Activated CD8-positive, alpha-beta memory T cell treated with anti-CD3 and anti-CD28 coated beads for 24 hours (primary cell): Measurements from ENCODE around the gene CEP83.
"Not testable (repeated sequence)": the region's sequence is repeated elsewhere in the genome, so short reads cannot be mapped to it uniquely, and the experiment has no call there.

ENCODE experiments used
- DNase-seq: peaks from one replicate; pipeline ENCODE4 v3.0.0-alpha.2; 2020

The CEP83 gene

DNA sequence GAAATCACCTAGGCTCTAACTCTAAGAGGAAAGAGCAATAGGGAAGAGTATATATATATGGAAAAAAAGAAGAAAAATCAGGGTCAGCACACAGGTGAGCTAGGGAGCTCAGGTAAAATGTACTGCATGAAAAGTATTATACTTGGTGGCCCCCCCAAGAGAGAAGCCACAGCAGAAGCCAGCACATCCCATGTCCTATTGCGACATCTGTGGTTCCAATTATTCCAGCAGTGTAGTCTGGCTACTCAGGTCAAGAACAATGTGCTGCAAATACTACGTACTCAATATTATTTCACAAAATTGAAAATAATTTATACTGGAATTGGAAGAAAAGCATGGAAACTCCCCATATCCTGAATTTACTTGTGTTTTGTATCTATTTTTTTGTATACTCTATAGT, 85.5 kb downstream of the CEP83 start:
- no peak for DNase-seq

DNA sequence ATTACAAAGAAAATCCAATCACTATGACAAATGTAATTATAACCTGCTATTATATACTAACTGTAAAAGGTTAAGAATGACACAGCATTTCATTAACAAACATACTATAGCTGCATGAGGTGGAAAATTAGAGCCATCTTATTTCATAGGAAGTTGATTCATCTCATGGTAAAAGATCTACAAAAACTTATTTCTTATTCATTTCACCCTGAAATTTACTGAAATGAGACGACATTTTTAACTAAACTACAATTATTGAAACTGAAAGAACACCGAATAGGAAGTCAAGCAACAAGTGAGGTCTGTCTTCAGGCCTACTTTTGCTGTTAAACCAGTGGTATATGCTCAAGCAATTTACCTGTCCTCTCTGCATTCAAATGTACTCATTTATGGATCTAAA, 87.2 kb downstream of the CEP83 start:
- DNase-seq = no peak

DNA sequence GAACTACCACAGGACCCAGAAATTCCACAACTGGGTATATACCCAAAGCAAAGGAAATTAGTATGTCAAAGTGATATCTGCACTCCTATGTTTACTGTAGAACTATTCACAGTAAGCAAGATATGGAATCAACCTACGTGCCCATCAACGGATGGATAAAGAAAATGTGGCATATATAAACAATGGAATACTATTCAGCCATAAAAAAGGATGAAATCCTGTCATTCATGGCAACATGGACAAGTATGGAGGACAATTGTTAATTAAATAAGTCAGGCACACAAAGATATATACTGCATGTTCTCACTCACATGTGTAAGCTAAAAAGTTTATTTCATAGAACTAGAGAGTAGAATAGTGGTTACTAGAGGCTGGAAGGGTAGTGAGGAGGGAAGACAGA, 97.0 kb downstream of the CEP83 start:
- DNase-seq = no peak

DNA sequence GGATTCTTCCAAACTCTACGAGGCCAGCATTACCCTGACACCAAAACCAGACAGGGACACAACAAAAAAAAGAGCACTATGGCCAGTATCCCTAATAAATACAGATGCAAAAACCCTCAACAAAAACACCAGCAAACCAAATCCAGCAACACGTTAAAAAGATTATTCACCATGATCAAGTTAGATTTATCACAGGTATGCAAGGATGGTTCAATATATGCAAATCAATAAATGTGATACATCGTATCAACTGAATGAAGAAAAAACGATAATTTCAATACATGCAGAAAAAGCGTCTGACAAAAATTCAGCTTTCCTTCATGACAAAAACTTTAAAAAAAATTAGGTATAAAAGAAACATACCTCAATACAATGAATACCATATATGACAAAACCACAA, 99.9 kb downstream of the CEP83 start:
- DNase-seq = no peak

DNA sequence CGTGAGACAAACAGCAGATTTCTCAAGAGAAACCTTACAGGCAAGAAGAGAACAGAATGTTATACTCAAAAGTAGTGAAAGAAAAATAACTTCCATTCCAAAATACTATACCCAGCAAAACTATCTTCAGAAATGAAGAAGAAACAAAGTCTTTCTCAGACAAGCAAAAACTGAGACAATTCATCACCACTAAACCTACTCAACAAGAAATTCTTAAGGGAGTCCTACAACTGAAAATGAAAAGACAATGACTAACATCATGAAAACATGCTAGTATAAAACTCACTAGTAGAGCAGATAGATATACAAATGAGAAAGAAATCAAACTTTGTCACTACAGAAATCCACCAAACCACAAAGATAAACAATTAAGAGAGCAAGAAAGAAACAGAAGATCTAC, 106.5 kb downstream of the CEP83 start:
- DNase-seq = no peak

DNA sequence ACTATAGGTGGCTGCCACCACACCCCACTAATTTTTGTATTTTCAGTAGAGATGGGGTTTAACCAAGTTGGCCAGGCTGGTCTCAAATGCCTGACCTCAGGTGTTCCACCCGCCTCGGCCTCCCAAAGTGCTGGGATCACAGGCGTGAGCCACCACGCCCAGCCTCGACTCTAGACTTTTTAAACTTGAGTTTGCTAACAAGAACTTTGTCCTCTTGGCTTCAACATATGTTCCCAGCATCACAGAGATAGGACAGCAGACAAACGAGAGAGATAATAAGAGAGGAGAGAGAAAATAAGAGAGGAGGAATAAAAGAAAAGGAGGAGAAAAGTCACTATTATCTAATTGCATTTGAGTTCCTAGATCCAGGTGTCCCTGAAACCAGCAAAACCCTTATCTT, 119.1 kb downstream of the CEP83 start:
- DNase-seq = no peak

DNA sequence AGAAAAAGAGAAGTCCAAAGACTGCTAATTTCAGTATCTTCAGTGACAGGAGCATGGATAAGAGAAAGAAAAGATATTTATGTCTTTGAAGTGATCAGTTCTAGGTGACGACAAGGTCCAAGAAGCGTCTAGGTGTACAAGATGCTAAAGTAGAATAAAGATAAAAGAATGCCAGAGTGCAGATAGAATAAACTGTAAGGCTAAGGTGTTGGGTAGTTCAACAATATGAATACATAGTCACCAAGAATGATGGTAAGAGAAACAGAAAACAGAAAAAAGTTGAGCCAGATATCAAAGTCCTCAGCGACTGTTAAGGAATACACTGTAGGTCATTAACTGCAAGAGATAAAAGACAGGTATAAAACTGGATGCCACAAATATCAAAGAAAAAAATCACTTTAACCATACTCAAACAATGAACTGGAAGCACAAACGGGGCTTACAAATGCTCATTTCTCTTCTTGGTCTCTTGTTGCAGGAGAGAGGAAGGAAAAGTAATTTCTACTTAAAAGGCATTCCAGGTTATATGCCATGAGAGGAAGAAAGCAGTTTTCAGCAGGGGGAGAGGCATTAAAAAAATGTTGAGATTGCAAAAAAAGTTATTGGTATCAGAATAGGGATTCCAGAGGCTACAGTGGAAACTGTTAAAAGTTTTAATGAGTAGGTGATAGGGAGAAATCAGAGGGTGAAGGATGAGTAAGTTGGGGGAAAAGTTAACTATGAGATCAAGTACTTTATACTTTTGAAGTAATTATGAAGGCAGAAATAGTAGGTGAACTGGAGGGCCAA, 121.5 kb downstream of the CEP83 start:
- DNase-seq = no peak

DNA sequence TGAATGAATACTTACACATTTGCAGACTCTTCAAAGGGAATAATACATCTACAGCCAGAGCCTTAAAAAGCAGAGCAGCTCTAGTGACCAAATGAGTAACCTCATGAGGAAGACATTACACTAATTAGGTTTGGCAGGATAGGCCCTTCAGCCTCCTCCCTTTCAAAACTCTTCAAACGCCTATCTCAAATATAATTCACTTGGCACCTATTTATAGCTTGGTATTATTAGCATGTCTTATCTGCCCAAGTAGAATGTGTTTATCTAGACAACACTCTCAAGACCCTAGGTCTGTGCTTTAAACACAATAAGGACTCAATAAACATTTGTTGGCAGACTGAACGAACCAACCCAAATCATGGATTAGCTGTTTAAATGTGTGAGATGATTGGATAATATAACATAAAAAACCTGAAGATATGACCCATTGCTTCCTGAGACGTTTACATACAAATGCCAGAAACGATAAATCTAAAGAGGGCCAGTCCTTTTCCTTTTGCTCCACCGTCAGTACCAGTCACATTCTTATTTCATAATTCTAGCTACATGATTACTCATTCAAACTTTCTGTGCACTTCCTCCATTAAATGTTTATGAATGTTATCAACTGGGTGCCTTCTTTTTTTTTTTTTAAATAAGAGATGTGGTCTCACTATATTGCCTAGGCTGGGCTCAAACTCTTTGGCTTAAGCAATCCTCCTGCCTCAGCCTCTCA, 123.3 kb downstream of the CEP83 start:
- DNase-seq = no peak

DNA sequence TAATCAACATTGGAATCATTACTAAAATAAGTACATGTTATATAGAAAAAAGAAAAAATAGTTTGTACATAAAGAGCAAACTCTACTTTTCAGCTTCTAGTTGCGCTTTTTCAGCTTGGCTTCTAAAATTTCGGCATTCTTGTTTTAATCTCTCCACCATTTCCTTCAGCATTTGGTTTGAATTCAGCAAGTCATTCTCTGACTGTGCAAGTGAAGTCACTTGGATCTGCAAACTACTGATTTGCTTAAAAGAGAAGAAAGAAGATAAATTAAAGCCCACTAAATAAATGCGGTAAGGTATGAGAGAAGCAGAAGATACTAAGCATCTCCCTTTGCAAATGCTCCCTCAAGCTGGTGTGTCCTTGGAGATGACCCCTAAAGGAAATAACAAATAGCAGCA, 126.3 kb downstream of the CEP83 start:
- DNase-seq = no peak

DNA sequence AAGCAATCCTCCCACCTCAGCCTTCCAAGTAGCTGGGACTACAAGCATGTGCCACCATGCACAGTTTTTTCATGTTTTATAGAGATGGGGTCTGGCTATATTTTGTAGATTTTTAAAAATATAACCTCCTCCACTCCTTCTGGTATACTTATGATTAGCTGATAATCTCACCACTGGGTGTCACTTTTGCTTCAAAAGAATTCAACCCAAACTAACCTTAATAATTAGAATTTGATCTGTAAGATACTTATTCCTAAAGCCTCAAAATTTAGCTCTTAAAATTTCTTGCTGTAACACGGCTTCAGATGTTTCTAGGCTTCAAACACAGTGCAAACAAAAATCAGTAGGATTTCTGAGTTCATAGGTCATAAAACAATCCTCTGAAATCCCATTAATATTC, 130.3 kb downstream of the CEP83 start:
- no peak for DNase-seq

DNA sequence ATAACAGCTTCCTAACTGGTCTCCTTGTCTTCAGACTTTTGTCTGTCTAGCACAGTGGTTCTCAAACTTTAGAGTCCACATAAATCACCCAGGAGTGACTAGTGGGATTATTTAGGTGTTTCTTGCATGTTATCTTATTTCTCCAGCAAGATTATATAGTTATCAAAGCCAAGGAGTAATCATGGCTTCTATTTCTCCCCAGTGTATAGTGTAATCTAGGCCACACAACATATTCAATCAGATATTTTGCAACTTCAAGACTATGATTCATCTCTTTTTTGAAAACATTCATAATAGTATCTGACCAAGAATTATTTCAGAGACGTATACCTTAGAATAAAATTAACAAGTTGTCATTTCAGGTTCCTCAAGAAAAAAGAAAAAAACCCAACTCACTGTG, 131.9 kb downstream of the CEP83 start:
- DNase-seq = no peak

DNA sequence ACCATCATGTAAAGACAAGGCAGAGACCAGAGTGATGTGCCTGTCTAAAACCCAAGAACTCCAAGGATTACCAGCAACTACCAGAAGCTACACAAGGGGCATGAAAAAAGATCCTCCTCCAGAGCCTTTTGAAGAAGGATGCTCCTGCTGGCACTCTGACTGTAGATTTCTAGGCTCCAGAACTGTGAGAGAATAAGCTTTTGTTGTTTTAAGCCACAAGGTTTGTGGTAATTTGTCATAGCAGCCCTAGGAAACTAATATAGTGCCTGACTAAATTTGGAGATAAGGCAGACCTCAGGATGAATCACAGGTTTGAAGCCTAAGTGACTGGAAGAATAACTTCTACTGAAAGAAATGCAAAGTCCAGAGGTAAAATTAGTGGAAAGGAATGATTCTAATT, 132.9 kb downstream of the CEP83 start:
- no peak for DNase-seq

DNA sequence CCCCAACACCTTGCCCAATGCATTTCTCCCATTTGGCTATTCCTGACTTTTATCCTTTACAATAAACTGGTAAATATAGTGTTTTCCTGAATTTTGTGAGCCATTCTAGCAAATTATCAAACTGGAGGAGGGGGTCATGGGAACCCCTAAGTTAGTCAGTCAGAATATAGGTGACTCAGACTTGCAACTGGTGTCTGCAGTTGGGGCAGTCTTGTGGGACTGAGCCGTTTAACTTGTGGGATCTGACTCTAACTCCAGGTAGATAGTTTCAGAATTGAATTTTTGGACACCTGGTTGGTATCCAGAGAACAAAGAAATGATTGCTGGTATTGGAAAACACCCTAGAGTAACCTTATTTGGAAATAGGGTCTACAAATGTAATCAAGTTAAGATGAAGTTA, 133.4 kb downstream of the CEP83 start:
- DNase-seq = no peak

DNA sequence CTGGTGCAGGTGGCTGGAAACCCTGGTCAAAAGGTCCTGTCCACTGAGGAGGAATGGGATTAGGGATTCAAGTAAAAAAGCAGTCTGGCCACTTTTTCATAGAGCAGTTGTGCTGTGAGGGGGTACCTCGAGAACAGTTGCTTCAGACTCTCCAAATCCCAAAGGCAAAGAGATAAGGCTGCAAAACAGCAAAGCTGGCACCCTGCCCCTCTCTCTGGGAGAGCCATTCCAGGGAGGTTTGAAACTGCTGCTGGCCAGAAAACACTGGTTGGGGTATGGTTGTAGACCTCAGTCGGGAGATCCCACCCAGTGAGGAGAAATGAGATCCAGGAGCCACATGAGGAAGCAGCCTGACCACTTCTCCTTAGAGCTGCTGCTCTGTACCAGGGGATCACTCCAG, 137.3 kb downstream of the CEP83 start:
- DNase-seq = no peak

DNA sequence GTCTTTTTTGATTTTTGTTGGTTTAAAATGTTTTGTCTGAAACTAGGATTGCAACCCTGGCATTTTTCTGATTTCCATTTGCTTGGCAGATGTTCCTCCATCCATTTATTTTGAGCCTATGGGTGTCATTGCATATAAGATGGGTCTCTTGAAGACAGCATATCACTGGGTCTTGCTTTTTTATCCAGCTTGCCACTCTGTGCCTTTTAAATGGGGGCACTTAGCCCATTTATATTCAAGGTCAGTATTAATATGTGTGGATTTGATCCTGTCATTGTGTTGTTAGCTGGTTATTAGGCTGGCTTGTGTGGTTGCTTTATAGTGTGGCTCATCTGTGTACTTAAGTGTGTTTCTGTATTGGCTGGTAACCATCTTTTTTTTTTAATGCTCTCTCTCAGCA, 139.6 kb downstream of the CEP83 start:
- DNase-seq = no peak

DNA sequence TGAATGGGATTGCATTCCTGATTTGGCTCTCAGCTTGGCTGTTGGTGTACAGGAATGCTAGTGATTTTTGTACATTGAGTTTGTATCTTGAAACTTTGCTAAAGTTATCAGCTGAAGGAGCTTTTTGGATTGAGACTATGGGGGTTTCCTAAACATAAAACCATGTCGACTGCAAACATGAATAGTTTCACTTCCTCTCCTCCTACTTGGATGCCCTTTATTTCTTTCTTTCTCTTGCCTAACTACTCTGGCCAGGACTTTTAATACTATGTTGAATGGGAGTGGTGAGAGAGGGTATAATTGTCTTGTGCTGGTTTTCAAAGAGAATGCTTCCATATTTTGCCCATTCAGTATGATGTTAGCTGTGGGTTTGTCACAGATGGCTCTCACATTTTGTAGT, 141.5 kb downstream of the CEP83 start:
- DNase-seq = no peak

DNA sequence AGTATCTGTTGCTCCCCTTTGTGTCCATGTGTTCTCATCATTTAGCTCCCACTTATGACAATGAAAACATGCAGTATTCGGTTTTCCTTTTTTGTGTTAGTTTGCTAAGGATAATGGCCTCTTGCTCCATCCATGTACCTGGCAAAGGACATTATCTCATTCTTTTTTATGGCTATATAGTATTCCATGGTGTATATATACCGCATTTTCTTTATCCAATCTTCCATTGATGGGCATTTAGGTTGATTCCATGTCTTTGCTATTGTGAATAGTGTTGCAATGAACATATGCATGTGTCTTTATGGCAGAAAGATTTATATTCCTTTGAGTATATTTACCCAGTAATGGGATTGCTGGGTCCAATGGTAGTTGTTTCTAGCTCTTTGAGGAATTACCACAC, 143.1 kb downstream of the CEP83 start:
- DNase-seq = not testable (repeated sequence)

DNA sequence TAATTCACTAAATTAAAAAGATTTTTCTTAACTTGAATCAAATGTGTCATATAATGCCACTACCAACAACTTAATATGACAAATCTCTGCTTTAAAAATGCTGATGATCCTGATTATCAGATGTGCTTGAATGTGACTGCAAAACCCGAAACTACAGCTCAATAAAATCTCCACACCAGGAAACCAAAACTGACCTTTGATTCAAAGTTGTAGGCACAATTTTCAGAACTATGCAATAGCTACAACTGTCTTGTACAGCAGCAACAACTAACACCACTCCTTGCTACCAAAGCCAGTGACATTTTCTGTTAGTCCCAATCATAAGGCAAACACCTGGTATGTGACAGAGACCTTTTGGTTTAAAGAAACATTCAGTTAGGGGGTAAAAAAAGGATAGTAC, 147.3 kb downstream of the CEP83 start:
- DNase-seq = no peak

DNA sequence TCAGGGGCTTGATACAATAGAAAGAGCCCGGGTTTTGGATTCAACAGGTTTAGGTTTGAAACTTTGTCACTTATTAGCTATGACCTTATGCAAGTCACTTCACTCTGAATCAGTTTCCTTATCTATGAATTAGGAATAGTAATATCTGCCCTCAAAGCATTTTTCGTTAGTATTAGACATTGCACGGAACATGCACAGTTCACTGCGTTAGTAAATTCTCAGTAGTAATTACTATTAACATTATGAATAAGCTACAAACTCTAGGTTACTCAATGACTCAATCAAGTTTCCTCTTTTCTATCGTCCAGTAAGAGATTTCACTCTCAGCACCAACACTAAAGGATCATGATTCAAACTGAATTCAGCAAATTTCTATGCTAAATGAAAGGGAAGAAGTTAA, 150.3 kb downstream of the CEP83 start:
- DNase-seq = no peak

DNA sequence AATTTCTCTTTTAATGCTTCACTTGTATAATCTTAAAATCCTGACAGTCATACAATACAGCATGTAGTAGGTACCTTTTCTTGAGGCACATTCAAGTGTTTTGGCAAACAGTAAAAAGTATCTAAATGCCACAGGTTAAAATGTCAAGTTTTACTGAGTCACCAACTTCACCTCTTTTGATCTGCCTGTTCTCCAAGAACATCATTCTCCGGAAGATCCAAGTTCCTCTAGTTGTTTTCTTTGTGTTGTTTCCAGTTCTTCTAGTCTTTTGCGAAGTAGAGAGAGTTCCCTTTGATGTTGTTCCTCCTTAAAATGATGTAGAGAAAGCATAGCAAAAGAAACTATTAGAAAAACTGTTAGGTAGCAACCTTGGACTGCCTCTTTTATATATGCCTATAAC, 151.1 kb downstream of the CEP83 start:
- DNase-seq = no peak

DNA sequence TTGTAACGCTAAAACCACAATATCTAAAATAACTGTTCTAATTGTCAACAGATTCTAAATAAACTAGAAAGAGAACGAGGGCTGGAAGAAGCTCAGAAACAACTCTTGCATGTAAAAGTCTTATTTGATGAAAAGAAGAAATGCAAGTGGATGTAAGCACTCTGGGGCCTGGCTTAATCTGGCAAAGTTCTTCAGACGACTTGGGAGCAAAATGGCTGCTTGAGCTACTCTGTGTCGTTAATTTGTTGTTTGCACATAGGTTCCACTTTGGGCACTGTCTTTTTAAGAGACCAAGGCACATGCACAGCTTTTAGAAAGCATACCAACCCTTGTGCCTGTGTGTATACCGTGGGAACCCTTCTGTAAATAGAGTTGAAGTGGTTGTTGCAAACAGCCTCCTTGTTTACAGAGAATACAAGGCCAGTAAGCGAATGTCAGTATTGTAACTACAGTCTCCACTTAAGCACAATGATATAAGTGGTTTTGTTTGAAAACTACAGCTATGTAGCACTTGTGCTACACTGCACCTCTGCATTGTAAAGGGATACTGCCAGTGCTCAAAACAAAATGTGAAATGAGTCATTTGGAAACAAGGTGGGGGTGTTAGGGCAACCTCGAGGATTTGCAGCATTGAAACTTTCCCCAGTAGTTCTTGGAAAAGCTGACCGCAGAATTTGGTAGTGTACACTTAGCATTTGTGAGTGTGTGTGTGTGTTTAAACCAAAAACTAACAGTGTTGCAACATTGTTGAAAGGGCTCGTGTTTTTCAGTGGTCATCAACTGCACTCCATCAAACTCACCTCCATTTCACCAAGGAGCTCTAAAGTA, 154.3 kb downstream of the CEP83 start:
- no peak for DNase-seq

DNA sequence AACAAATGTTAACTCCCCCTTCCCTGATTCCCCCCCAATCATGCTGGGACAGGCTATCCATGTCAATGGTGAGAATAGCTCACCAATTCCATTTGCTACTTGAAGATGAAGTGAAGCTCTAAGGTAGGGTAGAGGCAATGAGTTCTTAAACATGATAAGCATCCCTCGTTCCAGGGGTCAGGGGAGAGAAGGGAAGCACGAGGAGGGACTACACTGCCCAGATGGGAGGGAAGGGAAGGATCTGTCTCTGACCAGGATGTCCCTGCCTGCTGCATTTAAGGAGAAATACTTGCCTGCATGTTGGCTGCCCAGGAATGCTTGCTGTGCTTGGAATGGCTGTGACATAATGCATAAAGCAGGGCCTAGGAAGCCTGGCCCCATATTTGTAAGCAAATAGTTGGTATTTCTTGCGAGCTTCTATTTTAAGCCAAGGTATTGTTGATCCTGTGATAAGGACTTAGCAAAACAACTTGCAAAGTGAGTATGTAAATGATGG, 155.1 kb downstream of the CEP83 start:
- no peak for DNase-seq

DNA sequence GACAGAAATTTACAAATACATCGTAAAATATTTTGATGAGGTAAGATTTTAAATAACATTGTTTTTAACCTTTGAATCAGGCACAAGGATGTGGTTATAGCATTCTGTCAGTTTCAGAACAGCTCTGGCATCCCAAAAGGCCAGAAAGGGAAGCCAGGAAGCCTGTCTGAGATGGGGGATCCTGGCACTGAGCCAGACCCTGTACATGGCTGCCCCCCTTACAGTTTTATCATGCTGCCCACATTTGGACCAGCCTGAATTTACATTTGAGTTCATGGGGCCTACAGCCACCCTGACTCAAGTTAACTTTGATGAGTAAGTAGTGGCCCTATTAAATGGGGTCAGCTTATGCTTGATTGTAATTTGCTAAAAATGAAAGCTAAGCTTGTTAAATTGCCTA, 155.7 kb downstream of the CEP83 start:
- no peak for DNase-seq

DNA sequence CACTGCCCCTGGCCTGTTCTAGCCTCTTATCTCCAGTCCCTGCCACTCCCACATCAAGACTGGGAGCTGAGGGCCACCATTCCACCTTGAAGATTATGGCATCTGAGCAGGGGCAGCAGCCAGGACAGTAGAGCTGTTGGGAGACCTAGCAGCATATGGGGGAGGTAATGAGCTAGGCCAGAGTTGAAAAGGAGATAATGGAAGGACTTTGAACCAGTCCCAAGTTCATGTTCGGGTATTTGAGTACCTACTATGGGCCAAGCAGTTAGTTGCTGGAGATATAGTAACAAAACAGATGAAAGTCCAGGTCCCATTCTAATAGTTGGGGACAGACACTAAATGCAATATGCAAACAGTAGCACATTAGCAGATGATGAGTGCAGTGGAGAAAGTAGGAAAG, 159.8 kb downstream of the CEP83 start:
- no peak for DNase-seq
